Lower leg skin (tissue), 4 donors: ENCODE data around the gene AOPEP. TPM values are rescaled to one million over a fixed set of nuclear protein-coding genes. Genes with fewer than 3 reads are reported as not detected.
"Not testable (repeated sequence)": the region's sequence is repeated elsewhere in the genome, so short reads cannot be mapped to it uniquely, and the experiment has no call there.

Experiments
- DNase-seq, 2 donors: peaks; one replicate each; pipeline ENCODE4 v3.0.0-alpha.2; 2019; ENCODE audit warnings: low spot score in 2 of 2
- H3K4me3 ChIP-seq: fragments of 200-600 bp; sonication (generic); 2 replicates; pipeline ENCODE4 v1.5.1; 2017; ENCODE audit warnings: mild to moderate bottlenecking, low read depth; ENCODE audit not compliant: poor library complexity, severe bottlenecking
- CTCF ChIP-seq, 3 donors: fragments of 450-650 bp; IDR thresholded peaks; one replicate each; pipeline ENCODE4 v1.5.1; 2016; ENCODE audit warnings: antibody characterized with exemption in 3 of 3, mild to moderate bottlenecking in 3 of 3, moderate library complexity in 2 of 3
- POLR2A ChIP-seq, 2 donors: fragments of 450-650 bp; IDR thresholded peaks; one replicate each; pipeline ENCODE4 v1.6.1; 2016 to 2017; ENCODE audit warnings: antibody characterized with exemption in 2 of 2, mild to moderate bottlenecking in 1 of 2, moderate library complexity in 1 of 2
- WGBS, 2 donors: methylation state at CpG; one replicate each; pipeline ENCODE4 v1.1.5; 2018; 5-methylcytosine and 5-hydroxymethylcytosine counted together
- intact Hi-C: fragments of 100-400 bp; cut with DNase I; formaldehyde crosslinking; loops from one replicate; pipeline ENCODE4 v1.15.0; 2023; ENCODE audit warnings: low total_unique reads
- total RNA-seq, 4 donors: library from RNA; depleted of rRNA; stranded (reverse); fragments of >200 nt; gene quantifications; one replicate each; pipeline ENCODE4 v1.1.0, GENCODE V29; 2016

AOPEP gene
- total RNA-seq, 4 donors from 2014 or later, result 66.3 to 136 (median 118) TPM

DNA sequence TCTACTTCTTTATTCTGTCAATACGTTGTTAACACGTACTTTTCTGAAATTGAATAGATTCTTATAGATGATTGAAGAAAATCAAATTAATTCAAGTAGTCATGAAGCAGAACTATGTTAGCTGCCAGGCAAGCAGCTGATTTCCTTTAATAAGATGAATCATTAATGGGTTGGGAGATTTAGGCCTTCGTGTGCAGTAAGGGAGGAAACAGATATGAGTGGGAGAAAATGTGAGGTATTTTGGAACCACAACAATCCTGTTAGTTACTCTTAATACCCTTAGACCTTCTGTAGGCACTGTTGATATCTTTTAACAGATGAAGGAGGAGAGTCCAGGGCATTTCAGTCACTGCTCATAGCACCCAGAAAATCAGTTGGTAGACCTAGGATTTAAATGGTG, 121.0 kb downstream of the AOPEP start:
- no peak for DNase-seq
- TF ChIP-seq CTCF (IDR thresholded peaks at IDR 0.05) (no peak), POLR2A (IDR thresholded peaks at IDR 0.05) (no peak)
- no peak overlapping the region for H3K4me3 ChIP-seq
- intact Hi-C loops, result no loop called here
- 21 to 23% methylated on average over 3 of the region's 3 CpGs for WGBS, 2 donors

DNA sequence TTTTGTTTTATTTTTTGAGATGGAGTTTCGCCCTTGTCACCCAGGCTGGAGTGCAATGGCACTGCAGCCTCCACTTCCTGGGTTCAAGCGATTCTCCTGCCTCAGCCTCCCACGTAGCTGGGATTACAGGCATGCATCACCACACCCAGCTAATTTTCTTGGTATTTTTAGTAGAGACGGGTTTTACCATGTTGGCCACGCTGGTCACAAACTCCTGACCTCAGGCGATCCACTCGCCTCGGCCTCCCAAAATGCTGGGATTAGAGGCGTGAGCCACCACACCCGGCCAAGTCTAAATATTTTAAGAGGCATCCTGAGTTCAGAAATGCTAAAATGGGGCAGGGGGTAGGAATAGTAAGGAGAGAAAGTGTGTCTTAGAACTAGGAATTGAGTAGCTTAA, 122.3 kb downstream of the AOPEP start:
- DNase-seq, intact Hi-C loops: not testable (repeated sequence)
- 89 to 93% methylated on average over 10 of the region's 10 CpGs for WGBS, 2 donors

GRCh38 chr9:94850540-94851434, 124.3 kb downstream of the AOPEP start:
- no peak for DNase-seq
- TF ChIP-seq POLR2A (IDR thresholded peaks at IDR 0.05) (no peak), CTCF (IDR thresholded peaks at IDR 0.05) (no peak)
- 70 to 76% methylated on average over 14 of the region's 14 CpGs for WGBS, 2 donors
- intact Hi-C loops, result no loop called here
- H3K4me3 ChIP-seq, result no peak overlapping the region

More for the DNA sequence above, 122.3 kb downstream of the AOPEP start:
- not testable (repeated sequence) for H3K4me3 ChIP-seq

GRCh38 chr9:94851467-94851866, 125.0 kb downstream of the AOPEP start:
- intact Hi-C loops, result no loop called here
- DNase-seq, result no peak
- WGBS, 2 donors, result 61 to 68% methylated on average over 4 of the region's 4 CpGs
- H3K4me3 ChIP-seq, result no peak overlapping the region
- TF ChIP-seq CTCF (IDR thresholded peaks at IDR 0.05), result no peak
- TF ChIP-seq POLR2A (IDR thresholded peaks at IDR 0.05), result no peak

GRCh38 chr9:94851892-94852291, 125.4 kb downstream of the AOPEP start:
- intact Hi-C loops, result no loop called here
- WGBS, 2 donors, result 64 to 77% methylated on average over 5 of the region's 5 CpGs
- TF ChIP-seq POLR2A (IDR thresholded peaks at IDR 0.05), result no peak
- no peak for TF ChIP-seq CTCF (IDR thresholded peaks at IDR 0.05)

DNA sequence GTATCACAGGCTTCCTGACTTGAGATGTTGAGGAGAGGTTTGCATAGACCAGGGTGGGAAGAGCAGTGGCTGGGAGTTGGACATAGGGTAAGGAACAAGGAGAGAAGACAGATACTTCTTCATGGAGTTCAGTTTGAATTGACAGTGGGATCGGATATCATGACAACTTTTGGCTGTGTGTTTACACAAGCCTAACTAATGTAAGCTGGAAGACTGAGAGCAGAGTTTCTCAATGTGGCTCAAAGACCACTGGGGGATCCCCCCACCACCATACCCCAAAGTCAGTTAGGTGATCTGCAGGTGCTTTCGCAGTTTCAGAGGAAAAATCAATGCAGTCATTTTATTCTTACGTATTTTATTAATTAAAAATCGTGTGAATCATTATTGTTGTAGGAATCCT, 125.9 kb downstream of the AOPEP start:
- 83 to 87% methylated on average over 4 of the region's 4 CpGs for WGBS, 2 donors
- TF ChIP-seq POLR2A (IDR thresholded peaks at IDR 0.05) (no peak), CTCF (IDR thresholded peaks at IDR 0.05) (no peak)
- H3K4me3 ChIP-seq, result no peak overlapping the region
- intact Hi-C loops, result no loop called here
- no peak for DNase-seq

More at GRCh38 chr9:94851892-94852291, 125.4 kb downstream of the AOPEP start:
- H3K4me3 ChIP-seq, result no peak overlapping the region
- DNase-seq, result no peak
